Heart left ventricle (tissue), 16 donors: ENCODE data around the gene SCAI. TPM values are rescaled to one million over a fixed set of nuclear protein-coding genes. Genes with fewer than 3 reads are reported as not detected.

Source experiments
- ATAC-seq, 4 donors: fragments of 200-7000 bp; cut with Tn5 transposase; one replicate each; pipeline ENCODE4 v1.9.1; 2020 to 2022; ENCODE audit warnings: moderate library complexity in 4 of 4, mild to moderate bottlenecking in 3 of 4, moderate number of reproducible peaks in 1 of 4
- DNase-seq, 5 donors: peaks; one replicate each; pipeline ENCODE4 v3.0.0-alpha.2; 2020
- H3K27ac ChIP-seq, 12 donors: fragments of 200-600 bp; sonication (generic) in 4 of 12; one replicate each; pipeline versions ENCODE4 v1.5.0 to v1.8.0; 2016 to 2022; ENCODE audit warnings: mild to moderate bottlenecking in 2 of 12
- H3K27me3 ChIP-seq, 9 donors: fragments of 200-600 bp; sonication (generic) in 2 of 9; one replicate each; pipeline versions ENCODE4 v1.5.1 to v1.8.0; 2016 to 2022; ENCODE audit warnings: mild to moderate bottlenecking in 3 of 9
- H3K36me3 ChIP-seq, 9 donors: fragments of 200-600 bp; sonication (generic) in 2 of 9; one replicate each; pipeline versions ENCODE4 v1.5.0 to v1.8.0; 2018 to 2022; ENCODE audit warnings: mild to moderate bottlenecking in 2 of 9
- H3K4me1 ChIP-seq, 12 donors: fragments of 200-600 bp; sonication (generic) in 4 of 12; one replicate each; pipeline versions ENCODE4 v1.5.0 to v1.8.0; 2016 to 2022; ENCODE audit warnings: mild to moderate bottlenecking in 3 of 12
- H3K4me3 ChIP-seq, 12 donors: fragments of 200-600 bp; sonication (generic) in 4 of 12; one replicate each; pipeline versions ENCODE4 v1.5.0 to v1.8.0; 2017 to 2022; ENCODE audit warnings: mild to moderate bottlenecking in 9 of 12, moderate library complexity in 4 of 12
- H3K9me3 ChIP-seq, 12 donors: fragments of 200-600 bp; sonication (generic) in 4 of 12; one replicate each; pipeline versions ENCODE4 v1.5.0 to v1.8.0; 2016 to 2022; ENCODE audit warnings: mild to moderate bottlenecking in 1 of 12
- POLR2A ChIP-seq, 2 donors: fragments of 450-650 bp; IDR thresholded peaks; one replicate each; pipeline ENCODE4 v1.6.1; 2017; ENCODE audit warnings: antibody characterized with exemption in 2 of 2, mild to moderate bottlenecking in 2 of 2, moderate library complexity in 2 of 2
- WGBS, 4 donors: extraction: QIAGEN DNeasy Blood & Tissue Kit in 2 of 4; methylation state at CpG; one replicate each; pipeline versions ENCODE4 v1.1.5 to v1.1.7; 2013 to 2018; 5-methylcytosine and 5-hydroxymethylcytosine counted together
- intact Hi-C, 10 donors: fragments of 100-400 bp; cut with DNase I; formaldehyde crosslinking; loops; one replicate each; pipeline versions ENCODE4 v1.11.1 to v1.14.2; 2022
- polyA plus RNA-seq, 2 donors: library from polyadenylated mRNA; stranded (reverse); fragments of 200-250 nt; gene quantifications; one replicate each; pipeline ENCODE4 v1.2.3, GENCODE V29; 2013
- total RNA-seq, 9 donors: library from RNA; depleted of rRNA in 2 of 9; stranded (reverse); fragments of >200 nt in 2 of 9; fragmentation: NEBNext Ultra II Directional in 3 of 9; extraction: Animal tissue kit (Norgen Biotek cat#: 25700) in 3 of 9; gene quantifications; one replicate each; pipeline versions ENCODE4 v1.1.0 to v1.2.4, GENCODE V29; 2016 to 2023
- TF ChIP-seq, protein P1 (sequence below), 12 donors: fragments of 200-600 bp; sonication (generic) in 4 of 12; IDR thresholded peaks; one replicate each; pipeline versions ENCODE4 v1.5.0 to v1.8.0; 2018 to 2022; ENCODE audit warnings: antibody characterized with exemption in 12 of 12, mild to moderate bottlenecking in 5 of 12
- donor health status: ischemic (EF 13 %, LVEDD 7.1; RV severe dilation, severe dysfunction).
- donor health status: healthy with polysubstance abuse.
- donor health status: DM: no; HTN: yes; CAD: no.
- donor health status: DM: no; HTN: no; CAD: no.
- donor health status: ischemic (EF 25% LVEDD 6.9; RV normal size, moderate dysfunction).
- donor health status: ischemic (EF 25% LVEDD 5.7; RV mildly dilated, moderate dysfunction).
- donor health status: healthy.
- donor health status: DM: yes; HTN: yes; CAD: no.
- donor health status: ischemic (EF 35%, LVEDD 5.7; RV mildly dilated, moderate dysfunction).
- donor health status: nonischemic (EF 11% LVEDD 7.7; RV severe dilation, severe dysfunction).
- donor health status: DM: yes; HTN: yes; CAD: no.
- donor health status: PGD.
- donor health status: ischemic (EF 29% LVEDD 5.4; RV normal size, mild dysfunction).
- donor health status: nonischemic (EF 23%, LVEDD 6.1; RV moderate dilation, normal function).

Gene SCAI
- total and polyA plus RNA-seq, 11 donors: 1.4 to 5.3 (median 3.8) TPM

GRCh38 chr9:125147401-125147951, 4.1 kb upstream of the SCAI start:
- TF ChIP-seq POLR2A (IDR thresholded peaks at IDR 0.05): no peak
- TF ChIP-seq, protein P1, sequence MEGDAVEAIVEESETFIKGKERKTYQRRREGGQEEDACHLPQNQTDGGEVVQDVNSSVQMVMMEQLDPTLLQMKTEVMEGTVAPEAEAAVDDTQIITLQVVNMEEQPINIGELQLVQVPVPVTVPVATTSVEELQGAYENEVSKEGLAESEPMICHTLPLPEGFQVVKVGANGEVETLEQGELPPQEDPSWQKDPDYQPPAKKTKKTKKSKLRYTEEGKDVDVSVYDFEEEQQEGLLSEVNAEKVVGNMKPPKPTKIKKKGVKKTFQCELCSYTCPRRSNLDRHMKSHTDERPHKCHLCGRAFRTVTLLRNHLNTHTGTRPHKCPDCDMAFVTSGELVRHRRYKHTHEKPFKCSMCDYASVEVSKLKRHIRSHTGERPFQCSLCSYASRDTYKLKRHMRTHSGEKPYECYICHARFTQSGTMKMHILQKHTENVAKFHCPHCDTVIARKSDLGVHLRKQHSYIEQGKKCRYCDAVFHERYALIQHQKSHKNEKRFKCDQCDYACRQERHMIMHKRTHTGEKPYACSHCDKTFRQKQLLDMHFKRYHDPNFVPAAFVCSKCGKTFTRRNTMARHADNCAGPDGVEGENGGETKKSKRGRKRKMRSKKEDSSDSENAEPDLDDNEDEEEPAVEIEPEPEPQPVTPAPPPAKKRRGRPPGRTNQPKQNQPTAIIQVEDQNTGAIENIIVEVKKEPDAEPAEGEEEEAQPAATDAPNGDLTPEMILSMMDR (IDR thresholded peaks at IDR 0.05): no peak
- H3K4me1 ChIP-seq: peaks cover 0 to 12% (median 6%) of the 10 kb centered on the region in 12 donors
- no peak for DNase-seq
- H3K27ac ChIP-seq: no peak overlapping the region
- no peak overlapping the region for H3K4me3 ChIP-seq
- WGBS, 4 donors: 72 to 82% (median 74%) methylated on average over 3 of the region's 3 CpGs
- ATAC-seq: no peak
- no peaks in the 10 kb centered on the region for H3K27me3 ChIP-seq
- H3K9me3 ChIP-seq: no peaks in the 10 kb centered on the region
- intact Hi-C loops: loop anchor here in 7 of 10 donors (5.0 to 10.0 kb wide), 7 partner anchors 203 to 375 kb away; partner anchors contain the start of genes ARPC5L (in 2 of the 7), NR6A1 (in 2 of the 7), RPL35 (in 2 of the 7) and GOLGA1 (in 1 of the 7)
- peaks cover 0 to 48% (median 40%) of the 10 kb centered on the region in 9 donors for H3K36me3 ChIP-seq

DNA sequence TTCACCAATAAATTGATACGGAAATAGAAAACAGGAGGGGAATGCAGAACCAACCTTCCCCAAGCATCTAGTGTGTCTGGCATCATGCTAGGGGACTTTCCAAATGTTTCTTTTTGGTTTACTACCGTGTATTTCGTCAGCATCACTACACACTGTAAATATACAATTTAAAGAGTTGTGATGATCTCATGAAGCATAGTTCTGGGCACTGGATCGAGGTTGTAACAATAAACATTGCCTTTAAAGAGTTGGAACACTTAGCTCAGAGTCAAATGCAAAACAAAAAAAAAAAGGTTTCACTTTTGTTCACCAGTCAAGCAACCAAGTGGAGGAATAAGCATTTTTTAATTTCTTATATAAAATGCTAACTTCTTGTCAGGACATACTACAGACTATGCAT, 2.9 kb upstream of the SCAI start:
- 64 to 72% (median 65%) methylated on average over 4 of the region's 4 CpGs for WGBS, 4 donors
- Histone ChIP-seq H3K27ac (no peak overlapping the region), H3K36me3 (peaks cover 0 to 39% (median 27%) of the 10 kb centered on the region in 9 donors), H3K4me1 (peaks cover 0 to 15% (median 7%) of the 10 kb centered on the region in 12 donors), H3K9me3 (no peaks in the 10 kb centered on the region), H3K27me3 (no peaks in the 10 kb centered on the region), H3K4me3 (no peak overlapping the region)
- no peak for ATAC-seq
- no peak for DNase-seq
- TF ChIP-seq, protein P1 (IDR thresholded peaks at IDR 0.05): no peak
- TF ChIP-seq POLR2A (IDR thresholded peaks at IDR 0.05): no peak
- intact Hi-C loops: loop anchor here in 7 of 10 donors (5.0 to 10.0 kb wide), 7 partner anchors 201 to 374 kb away; partner anchors contain the start of genes ARPC5L (in 2 of the 7), NR6A1 (in 2 of the 7), RPL35 (in 2 of the 7) and GOLGA1 (in 1 of the 7)

DNA sequence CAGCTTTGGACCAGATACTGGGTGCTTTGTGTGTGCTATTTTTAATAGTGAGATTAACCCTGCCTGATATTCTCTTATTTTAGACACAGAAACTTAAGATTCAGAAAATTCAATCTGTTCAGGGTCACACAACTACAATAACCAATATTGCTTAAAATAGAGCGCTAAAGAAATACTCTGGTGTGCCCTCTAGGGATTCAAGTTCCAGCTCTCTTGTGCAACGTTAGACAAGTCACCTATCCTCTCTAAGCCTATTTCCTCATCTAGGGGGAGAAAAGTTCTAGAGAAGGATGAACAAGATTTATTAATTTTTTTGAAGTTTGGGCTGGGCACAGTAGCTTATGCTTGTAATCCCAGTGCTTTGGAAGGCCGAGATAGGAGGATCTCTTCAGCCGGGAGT, 2.1 kb upstream of the SCAI start:
- no peaks in the 10 kb centered on the region for H3K9me3 ChIP-seq
- ATAC-seq (no peak), DNase-seq (no peak)
- peaks cover 0 to 15% (median 7%) of the 10 kb centered on the region in 12 donors for H3K4me1 ChIP-seq
- intact Hi-C loops: loop anchor here in 7 of 10 donors (2.0 to 10.0 kb wide), 8 partner anchors 201 to 373 kb away; partner anchors contain the start of genes ARPC5L (in 2 of the 7), GOLGA1 (in 2 of the 7), NR6A1 (in 2 of the 7) and RPL35 (in 2 of the 7)
- H3K27me3 ChIP-seq: no peaks in the 10 kb centered on the region
- no peak overlapping the region for H3K27ac ChIP-seq
- no peak for TF ChIP-seq POLR2A (IDR thresholded peaks at IDR 0.05)
- TF ChIP-seq, protein P1 (IDR thresholded peaks at IDR 0.05): no peak
- no peak overlapping the region for H3K4me3 ChIP-seq
- peaks cover 0 to 34% (median 19%) of the 10 kb centered on the region in 9 donors for H3K36me3 ChIP-seq
- WGBS, 4 donors: 71 to 79% (median 77%) methylated on average over 4 of the region's 4 CpGs
